GM18508 (cell line): ENCODE measurements around the gene SYNE1.
"Not testable (repeated sequence)": the region's sequence is repeated elsewhere in the genome, so short reads cannot be mapped to it uniquely, and the experiment has no call there.

Source experiments
- ATAC-seq: cut with Tn5 transposase; IDR thresholded peaks from one replicate; pipeline ENCODE4 v1.9.1; 2021; ENCODE audit warnings: moderate number of reproducible peaks; ENCODE audit not compliant: insufficient read depth, unreplicated experiment

Gene SYNE1

GRCh38 chr6:152087701-152088100, 549.5 kb downstream of the SYNE1 start:
- ATAC-seq, result no peak

- ATAC-seq, result no peak
These were observed 550.1 kb downstream of the SYNE1 start for GRCh38 chr6:152087096-152087495.

GRCh38 chr6:152086223-152086873, 550.8 kb downstream of the SYNE1 start:
- no peak for ATAC-seq

- no peak for ATAC-seq
These were observed 551.7 kb downstream of the SYNE1 start for GRCh38 chr6:152085451-152085921.

GRCh38 chr6:152078804-152079203, 558.4 kb downstream of the SYNE1 start:
- no peak for ATAC-seq

GRCh38 chr6:152078001-152078400, 559.2 kb downstream of the SYNE1 start:
- ATAC-seq, result no peak

GRCh38 chr6:152076242-152076641, 560.9 kb downstream of the SYNE1 start:
- not testable (repeated sequence) for ATAC-seq

- ATAC-seq, result no peak
These were observed 565.3 kb downstream of the SYNE1 start for GRCh38 chr6:152071843-152072242.
